Thoracic aorta (tissue), 2 donors: ENCODE measurements around the gene RGS10. TPM values are rescaled to one million over a fixed set of nuclear protein-coding genes. Genes with fewer than 3 reads are reported as not detected.

Experiments used
- ATAC-seq: fragments of 150-250 bp; one replicate; pipeline ENCODE4 v1.8.0; 2017; ENCODE audit warnings: low read depth; ENCODE audit not compliant: insufficient number of reproducible peaks, low FRiP score
- DNase-seq: peaks from one replicate; pipeline ENCODE4 v3.0.0-alpha.2; 2020; ENCODE audit warnings: low spot score
- H3K27ac ChIP-seq, 2 donors: fragments of 200-600 bp; sonication (generic); 1 replicate in 1 of 2; 2 replicates in 1 of 2; pipeline ENCODE4 v1.5.1; 2016; ENCODE audit warnings: mild to moderate bottlenecking in 2 of 2, moderate library complexity in 2 of 2
- H3K27me3 ChIP-seq: fragments of 200-600 bp; sonication (generic); replicated peaks from 2 replicates; pipeline ENCODE4 v1.6.0; 2016; ENCODE audit warnings: mild to moderate bottlenecking; ENCODE audit not compliant: insufficient read depth
- H3K36me3 ChIP-seq: fragments of 200-600 bp; sonication (generic); one replicate; pipeline ENCODE4 v1.5.1; 2016
- H3K4me1 ChIP-seq, 2 donors: fragments of 200-600 bp; sonication (generic); 1 replicate in 1 of 2; 2 replicates in 1 of 2; pipeline versions ENCODE4 v1.5.1 to v1.6.0; 2016; ENCODE audit warnings: low read depth in 2 of 2, mild to moderate bottlenecking in 1 of 2; ENCODE audit not compliant: control insufficient read depth in 1 of 2
- H3K4me3 ChIP-seq: fragments of 200-600 bp; sonication (generic); 2 replicates; pipeline ENCODE4 v1.5.1; 2016; ENCODE audit warnings: mild to moderate bottlenecking
- H3K9me3 ChIP-seq: fragments of 200-600 bp; sonication (generic); 2 replicates; pipeline ENCODE4 v1.5.1; 2016
- total RNA-seq, 2 donors: library from RNA; depleted of rRNA; stranded (reverse); fragments of >200 nt; gene quantifications; one replicate each; pipeline versions ENCODE4 v1.1.0 to v1.2.3, GENCODE V29; 2016
- TF ChIP-seq, protein P1 (sequence below): fragments of 200-600 bp; sonication (generic); IDR thresholded peaks from one replicate; pipeline ENCODE4 v1.5.1; 2019; ENCODE audit warnings: antibody characterized with exemption

Gene RGS10
- total RNA-seq, 2 donors from 2014 or later, result 33.2 to 37.1 TPM

GRCh38 chr10:119457966-119458766 lies 84.4 kb downstream of the RGS10 start:
- Histone ChIP-seq H3K36me3 (peaks cover 43% of the 10 kb centered on the region), H3K4me3 (no peak overlapping the region), H3K4me1 (no peaks in the 10 kb centered on the region), H3K27me3 (no peaks in the 10 kb centered on the region), H3K9me3 (no peaks in the 10 kb centered on the region), H3K27ac (no peak overlapping the region)
- TF ChIP-seq, protein P1, sequence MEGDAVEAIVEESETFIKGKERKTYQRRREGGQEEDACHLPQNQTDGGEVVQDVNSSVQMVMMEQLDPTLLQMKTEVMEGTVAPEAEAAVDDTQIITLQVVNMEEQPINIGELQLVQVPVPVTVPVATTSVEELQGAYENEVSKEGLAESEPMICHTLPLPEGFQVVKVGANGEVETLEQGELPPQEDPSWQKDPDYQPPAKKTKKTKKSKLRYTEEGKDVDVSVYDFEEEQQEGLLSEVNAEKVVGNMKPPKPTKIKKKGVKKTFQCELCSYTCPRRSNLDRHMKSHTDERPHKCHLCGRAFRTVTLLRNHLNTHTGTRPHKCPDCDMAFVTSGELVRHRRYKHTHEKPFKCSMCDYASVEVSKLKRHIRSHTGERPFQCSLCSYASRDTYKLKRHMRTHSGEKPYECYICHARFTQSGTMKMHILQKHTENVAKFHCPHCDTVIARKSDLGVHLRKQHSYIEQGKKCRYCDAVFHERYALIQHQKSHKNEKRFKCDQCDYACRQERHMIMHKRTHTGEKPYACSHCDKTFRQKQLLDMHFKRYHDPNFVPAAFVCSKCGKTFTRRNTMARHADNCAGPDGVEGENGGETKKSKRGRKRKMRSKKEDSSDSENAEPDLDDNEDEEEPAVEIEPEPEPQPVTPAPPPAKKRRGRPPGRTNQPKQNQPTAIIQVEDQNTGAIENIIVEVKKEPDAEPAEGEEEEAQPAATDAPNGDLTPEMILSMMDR, result no peak
- ATAC-seq (no peak), DNase-seq (no peak)

DNA sequence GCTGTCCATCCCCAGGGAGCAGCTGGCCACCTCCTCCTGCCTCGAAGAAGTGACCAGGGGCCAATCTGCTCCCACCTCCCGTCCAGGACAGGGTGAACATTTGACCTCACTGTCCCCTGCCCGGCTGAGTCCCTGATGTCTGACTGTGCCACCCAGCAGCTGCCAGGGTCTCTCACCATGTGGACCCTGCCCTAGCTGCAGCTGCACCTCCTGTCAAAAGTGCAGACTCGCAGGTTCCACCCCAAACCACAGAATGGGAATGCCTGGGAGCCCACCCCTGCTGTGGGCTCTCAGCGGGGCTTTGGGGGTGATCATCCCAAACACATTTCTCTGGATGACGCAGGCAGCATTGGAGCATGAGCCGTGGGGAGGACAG lies 86.1 kb downstream of the RGS10 start:
- ATAC-seq, result no peak
- Histone ChIP-seq H3K27ac (no peak overlapping the region), H3K4me3 (no peak overlapping the region), H3K27me3 (no peaks in the 10 kb centered on the region), H3K4me1 (peaks cover 2 to 5% of the 10 kb centered on the region in 2 donors), H3K9me3 (no peaks in the 10 kb centered on the region), H3K36me3 (peaks cover 55% of the 10 kb centered on the region)
- TF ChIP-seq, protein P1, result no peak
- DNase-seq, result no peak

DNA sequence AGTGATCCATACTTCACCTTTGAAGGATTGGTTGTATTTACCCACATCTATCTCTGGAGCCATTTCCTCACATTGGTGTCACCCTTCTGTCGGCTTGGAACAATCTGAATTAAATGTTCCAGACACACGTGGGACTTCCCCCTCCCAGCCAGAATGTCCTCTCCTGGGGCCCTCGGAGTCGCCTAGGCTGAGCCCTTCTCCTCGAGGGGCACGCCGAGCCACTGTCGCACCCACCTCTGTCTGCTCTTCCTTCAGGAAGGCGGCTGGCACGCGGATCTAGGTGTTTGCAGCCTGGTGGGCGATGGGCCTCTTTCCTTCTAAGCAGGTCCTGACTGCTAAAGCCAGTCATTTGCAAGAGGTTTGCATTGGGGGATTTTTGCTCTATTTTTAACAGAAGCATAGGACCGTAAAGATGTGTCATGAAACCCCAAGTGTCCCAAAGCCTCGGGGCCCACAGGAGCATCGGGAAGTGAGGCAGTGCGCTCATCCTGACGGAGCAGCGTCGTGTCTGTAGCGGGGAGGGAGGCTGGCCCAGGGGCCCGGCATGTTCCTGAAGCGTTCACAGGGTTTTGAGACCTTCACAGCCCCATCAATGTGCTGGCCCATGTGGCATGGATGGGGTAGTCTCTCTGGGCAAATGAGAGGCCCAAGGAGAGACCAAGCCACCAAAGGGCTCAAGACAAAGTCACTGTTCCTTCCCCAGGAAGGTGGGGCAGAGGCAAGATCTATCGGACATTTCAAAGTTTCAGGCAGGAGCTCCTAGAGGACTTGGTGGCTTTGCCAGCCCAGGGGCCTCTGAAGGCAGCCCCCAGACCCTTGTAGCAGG lies 86.7 kb downstream of the RGS10 start:
- no peaks in the 10 kb centered on the region for H3K27me3 ChIP-seq
- ATAC-seq (no peak), DNase-seq (no peak)
- no peak overlapping the region for H3K27ac ChIP-seq
- TF ChIP-seq, protein P1, result no peak
- peaks cover 55% of the 10 kb centered on the region for H3K36me3 ChIP-seq
- no peak overlapping the region for H3K4me3 ChIP-seq
- H3K9me3 ChIP-seq, result no peaks in the 10 kb centered on the region
- peaks cover 7 to 10% of the 10 kb centered on the region in 2 donors for H3K4me1 ChIP-seq

DNA sequence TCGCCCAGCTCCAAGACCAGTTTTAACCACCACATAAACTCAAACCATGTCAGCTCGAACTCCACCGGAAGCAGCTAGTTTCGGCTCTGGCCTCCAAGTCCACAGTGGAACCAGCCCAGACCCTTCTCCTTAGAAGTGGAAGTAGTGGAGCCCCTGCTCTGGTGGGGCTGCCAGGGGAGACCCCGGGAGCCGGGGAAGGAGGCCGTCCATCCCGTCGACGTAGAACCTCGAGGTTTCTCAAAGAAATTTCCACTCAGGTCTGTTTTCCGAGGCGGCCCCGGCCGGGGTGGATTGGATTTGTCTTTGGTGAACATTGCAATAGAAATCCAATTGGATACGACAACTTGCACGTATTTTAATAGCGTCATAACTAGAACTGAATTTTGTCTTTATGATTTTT lies 87.5 kb downstream of the RGS10 start:
- peaks cover 12 to 18% of the 10 kb centered on the region in 2 donors for H3K4me1 ChIP-seq
- no peak overlapping the region for H3K27ac ChIP-seq
- TF ChIP-seq, protein P1, result no peak
- DNase-seq, result no peak
- H3K4me3 ChIP-seq, result no peak overlapping the region
- peaks cover 55% of the 10 kb centered on the region for H3K36me3 ChIP-seq
- no peaks in the 10 kb centered on the region for H3K9me3 ChIP-seq
- no peak for ATAC-seq
- no peaks in the 10 kb centered on the region for H3K27me3 ChIP-seq

DNA sequence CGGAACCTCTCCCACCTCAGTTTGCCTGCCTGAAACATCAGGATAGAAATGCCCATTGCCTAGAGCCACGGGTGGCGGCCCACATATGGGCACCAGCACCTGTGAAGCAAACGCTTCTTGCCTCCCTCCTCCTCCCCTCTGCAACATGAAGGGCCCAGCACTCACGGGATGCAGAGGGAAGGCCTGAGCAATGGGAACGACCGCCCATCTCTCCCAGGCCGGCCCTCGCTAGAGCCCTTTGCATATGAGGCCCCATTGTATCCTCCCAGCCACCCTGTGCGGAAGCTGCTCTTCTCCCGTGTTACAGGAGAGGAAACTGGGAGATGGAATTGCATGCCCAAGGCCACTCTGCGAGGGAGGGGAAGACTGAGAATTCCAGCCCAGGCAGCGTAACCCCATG lies 88.2 kb downstream of the RGS10 start:
- no peaks in the 10 kb centered on the region for H3K9me3 ChIP-seq
- TF ChIP-seq, protein P1, result no peak
- peaks cover 12 to 25% of the 10 kb centered on the region in 2 donors for H3K4me1 ChIP-seq
- ATAC-seq (no peak), DNase-seq (no peak)
- peaks cover 55% of the 10 kb centered on the region for H3K36me3 ChIP-seq
- H3K27ac ChIP-seq, result no peak overlapping the region
- H3K4me3 ChIP-seq, result no peak overlapping the region
- no peaks in the 10 kb centered on the region for H3K27me3 ChIP-seq
